ENCODE results near the gene PCDHA9.
A peak's percentile ranks its signal among the peaks of the same experiment; 100 is the strongest.
"Not testable (repeated sequence)": the region's sequence is repeated elsewhere in the genome, so short reads cannot be mapped to it uniquely, and the experiment has no call there.

Gene PCDHA9, protein sequence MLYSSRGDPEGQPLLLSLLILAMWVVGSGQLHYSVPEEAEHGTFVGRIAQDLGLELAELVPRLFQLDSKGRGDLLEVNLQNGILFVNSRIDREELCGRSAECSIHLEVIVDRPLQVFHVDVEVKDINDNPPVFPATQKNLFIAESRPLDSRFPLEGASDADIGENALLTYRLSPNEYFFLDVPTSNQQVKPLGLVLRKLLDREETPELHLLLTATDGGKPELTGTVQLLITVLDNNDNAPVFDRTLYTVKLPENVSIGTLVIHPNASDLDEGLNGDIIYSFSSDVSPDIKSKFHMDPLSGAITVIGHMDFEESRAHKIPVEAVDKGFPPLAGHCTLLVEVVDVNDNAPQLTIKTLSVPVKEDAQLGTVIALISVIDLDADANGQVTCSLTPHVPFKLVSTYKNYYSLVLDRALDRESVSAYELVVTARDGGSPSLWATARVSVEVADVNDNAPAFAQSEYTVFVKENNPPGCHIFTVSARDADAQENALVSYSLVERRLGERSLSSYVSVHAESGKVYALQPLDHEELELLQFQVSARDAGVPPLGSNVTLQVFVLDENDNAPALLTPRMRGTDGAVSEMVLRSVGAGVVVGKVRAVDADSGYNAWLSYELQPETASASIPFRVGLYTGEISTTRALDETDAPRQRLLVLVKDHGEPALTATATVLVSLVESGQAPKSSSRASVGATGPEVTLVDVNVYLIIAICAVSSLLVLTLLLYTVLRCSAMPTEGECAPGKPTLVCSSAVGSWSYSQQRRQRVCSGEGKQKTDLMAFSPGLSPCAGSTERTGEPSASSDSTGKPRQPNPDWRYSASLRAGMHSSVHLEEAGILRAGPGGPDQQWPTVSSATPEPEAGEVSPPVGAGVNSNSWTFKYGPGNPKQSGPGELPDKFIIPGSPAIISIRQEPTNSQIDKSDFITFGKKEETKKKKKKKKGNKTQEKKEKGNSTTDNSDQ

DNA sequence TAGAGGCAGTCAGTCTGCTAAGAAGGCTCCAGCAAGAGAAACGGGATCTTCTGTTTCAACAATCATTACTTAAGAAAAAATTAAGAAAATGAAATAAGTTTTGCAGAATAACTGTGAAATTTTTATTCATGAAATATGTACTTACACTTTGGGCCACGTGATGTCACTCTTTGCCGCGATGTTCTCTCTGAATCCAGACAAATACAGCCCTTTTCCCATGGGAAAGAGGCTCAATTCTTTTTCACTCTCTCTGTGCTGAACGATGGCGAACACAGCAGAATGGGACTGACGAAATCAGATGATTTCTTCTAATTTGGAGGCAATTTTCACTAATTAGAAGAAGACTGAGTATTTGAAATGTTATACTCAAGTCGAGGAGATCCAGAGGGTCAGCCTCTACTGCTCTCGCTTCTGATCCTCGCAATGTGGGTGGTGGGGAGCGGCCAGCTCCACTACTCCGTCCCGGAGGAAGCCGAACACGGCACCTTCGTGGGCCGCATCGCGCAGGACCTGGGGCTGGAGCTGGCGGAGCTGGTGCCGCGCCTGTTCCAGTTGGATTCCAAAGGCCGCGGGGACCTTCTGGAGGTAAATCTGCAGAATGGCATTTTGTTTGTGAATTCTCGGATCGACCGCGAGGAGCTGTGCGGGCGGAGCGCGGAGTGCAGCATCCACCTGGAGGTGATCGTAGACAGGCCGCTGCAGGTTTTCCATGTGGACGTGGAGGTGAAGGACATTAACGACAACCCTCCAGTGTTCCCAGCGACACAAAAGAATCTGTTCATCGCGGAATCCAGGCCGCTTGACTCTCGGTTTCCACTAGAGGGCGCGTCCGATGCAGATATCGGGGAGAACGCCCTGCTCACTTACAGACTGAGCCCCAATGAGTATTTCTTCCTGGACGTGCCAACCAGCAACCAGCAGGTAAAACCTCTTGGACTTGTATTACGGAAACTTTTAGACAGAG, at the start of gene PCDHA9:
PCDHA9 (plus strand) TSS at position 244 of the 964 bp plus-strand sequence; CDS start at position 358, 114 bp downstream.
- not testable (repeated sequence) for DNase-seq

DNA sequence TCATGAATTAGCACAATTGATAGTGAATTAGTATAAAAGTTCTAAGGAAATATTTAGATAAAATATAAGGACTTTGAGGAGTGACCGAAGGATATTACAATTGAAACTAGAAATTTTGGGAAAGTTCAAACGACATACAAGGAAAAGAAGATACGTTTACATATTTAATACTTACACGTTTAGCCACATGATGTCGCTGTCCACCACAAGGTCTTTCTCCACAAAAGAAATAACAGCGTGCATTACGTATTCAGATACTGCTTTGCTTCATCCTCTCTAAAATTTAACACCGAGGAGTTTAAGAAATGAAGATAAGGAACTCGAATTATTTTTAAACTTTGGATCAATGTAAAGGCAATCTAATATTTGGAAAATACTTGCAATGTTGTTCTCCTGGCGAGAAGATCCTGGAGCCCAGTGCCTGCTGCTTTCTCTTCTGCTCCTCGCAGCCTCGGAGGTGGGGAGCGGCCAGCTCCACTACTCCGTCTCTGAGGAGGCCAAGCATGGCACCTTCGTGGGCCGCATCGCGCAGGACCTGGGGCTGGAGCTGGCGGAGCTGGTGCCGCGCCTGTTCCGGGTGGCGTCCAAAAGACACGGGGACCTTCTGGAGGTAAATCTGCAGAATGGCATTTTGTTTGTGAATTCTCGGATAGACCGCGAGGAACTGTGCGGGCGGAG, 47.2 kb upstream of the PCDHA9 start, which contains the start of gene PCDHA3:
PCDHA3 (plus strand) TSS at position 242 of the 678 bp plus-strand sequence.
- DNase-seq, result peak; percentile 56

DNA sequence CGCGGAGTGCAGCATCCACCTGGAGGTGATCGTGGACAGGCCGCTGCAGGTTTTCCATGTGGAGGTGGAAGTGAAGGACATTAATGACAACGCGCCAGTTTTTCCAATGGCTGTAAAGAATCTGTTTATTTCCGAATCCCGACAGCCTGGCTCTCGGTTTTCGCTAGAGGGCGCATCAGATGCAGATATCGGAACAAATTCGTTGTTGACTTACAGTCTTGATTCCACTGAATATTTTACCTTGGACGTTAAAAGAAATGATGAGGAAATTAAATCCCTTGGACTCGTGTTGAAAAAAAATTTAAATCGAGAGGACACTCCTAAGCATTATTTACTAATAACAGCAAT, 46.7 kb upstream of the PCDHA9 start:
- DNase-seq, result peak; percentile 49

DNA sequence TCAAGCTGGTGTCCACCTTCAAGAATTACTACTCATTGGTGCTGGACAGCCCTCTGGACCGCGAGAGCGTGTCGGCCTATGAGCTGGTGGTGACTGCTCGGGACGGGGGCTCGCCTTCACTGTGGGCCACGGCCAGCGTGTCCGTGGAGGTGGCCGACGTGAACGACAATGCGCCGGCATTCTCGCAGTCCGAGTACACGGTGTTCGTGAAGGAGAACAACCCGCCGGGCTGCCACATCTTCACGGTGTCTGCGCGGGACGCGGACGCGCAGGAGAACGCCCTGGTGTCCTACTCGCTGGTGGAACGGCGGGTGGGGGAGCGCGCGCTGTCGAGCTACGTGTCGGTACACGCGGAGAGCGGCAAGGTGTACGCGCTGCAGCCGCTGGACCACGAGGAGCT, 45.8 kb upstream of the PCDHA9 start:
- DNase-seq, result not testable (repeated sequence)

DNA sequence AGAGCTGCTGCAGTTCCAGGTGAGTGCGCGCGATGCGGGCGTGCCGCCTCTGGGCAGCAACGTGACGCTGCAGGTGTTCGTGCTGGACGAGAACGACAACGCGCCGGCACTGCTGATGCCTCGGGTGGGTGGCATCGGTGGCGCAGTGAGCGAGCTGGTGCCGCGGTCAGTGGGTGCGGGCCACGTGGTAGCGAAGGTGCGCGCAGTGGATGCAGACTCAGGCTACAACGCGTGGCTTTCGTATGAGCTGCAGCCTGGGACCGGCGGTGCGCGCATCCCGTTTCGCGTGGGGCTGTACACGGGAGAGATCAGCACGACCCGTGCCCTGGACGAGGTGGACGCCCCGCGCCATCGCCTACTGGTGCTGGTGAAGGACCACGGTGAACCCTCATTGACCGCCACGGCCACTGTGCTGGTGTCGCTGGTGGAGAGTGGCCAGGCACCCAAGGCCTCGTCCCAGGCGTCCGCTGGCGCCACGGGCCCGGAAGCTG, 45.4 kb upstream of the PCDHA9 start:
- no peak for DNase-seq

DNA sequence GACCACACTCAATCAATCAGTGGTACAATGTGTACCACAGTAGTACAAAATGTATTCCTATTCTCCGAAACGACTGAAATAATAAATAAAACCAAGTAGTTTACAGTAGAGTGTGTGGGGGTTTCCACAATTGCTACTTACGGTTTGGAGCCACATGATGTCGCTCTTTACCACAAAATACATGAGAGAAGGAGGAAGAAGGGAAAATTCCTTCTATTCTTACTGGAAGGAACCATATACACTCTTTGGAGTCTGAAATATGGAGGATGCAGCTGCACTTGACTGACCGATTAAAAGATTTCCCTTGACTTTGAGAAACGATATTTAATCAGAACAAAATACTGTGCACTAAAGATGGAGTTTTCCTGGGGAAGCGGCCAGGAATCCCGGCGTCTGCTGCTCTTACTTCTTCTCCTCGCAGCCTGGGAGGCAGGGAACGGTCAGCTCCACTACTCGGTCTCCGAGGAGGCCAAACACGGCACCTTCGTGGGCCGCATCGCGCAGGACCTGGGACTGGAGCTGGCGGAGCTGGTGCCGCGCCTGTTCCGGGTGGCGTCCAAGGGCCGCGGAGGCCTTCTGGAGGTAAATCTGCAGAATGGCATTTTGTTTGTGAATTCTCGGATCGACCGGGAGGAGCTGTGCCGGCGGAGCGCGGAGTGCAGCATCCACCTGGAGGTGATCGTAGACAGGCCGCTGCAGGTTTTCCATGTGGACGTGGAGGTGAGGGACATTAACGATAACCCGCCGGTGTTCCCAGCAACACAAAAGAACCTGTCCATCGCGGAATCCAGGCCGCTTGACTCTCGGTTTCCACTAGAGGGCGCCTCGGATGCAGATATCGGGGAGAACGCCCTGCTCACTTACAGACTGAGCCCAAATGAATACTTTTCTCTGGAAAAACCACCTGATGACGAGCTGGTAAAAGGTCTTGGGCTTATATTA, 41.1 kb upstream of the PCDHA9 start, which contains the start of gene PCDHA4:
PCDHA4 (plus strand) TSS at position 235 of the 942 bp plus-strand sequence.
- DNase-seq, result no peak

DNA sequence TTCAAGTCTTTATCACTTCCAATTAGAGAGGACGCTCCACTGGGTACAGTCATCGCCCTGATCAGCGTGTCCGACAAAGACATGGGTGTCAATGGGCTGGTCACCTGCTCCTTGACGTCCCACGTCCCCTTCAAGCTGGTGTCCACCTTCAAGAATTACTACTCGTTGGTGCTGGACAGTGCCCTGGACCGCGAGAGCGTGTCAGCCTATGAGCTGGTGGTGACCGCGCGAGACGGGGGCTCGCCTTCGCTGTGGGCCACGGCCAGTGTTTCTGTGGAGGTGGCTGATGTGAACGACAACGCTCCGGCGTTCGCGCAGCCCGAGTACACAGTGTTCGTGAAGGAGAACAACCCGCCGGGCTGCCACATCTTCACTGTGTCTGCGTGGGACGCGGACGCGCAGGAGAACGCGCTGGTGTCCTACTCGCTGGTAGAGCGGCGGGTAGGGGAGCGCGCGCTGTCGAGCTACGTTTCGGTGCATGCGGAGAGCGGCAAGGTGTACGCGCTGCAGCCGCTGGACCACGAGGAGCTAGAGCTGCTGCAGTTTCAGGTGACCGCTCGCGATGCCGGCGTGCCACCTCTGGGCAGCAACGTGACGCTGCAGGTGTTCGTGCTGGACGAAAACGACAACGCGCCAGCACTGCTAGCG, 39.8 kb upstream of the PCDHA9 start:
- not testable (repeated sequence) for DNase-seq

DNA sequence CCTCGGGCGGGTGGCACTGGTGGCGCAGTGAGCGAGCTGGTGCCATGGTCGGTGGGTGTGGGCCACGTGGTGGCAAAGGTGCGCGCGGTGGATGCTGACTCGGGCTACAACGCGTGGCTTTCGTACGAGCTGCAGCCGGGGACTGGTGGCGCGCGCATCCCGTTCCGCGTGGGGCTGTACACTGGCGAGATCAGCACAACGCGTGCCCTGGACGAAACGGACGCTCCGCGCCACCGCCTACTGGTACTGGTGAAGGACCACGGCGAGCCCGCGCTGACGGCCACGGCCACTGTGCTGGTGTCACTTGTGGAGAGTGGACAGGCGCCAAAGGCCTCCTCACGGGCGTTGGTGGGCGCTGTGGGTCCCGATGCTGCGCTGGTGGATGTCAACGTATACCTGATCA, 39.3 kb upstream of the PCDHA9 start:
- no peak for DNase-seq

DNA sequence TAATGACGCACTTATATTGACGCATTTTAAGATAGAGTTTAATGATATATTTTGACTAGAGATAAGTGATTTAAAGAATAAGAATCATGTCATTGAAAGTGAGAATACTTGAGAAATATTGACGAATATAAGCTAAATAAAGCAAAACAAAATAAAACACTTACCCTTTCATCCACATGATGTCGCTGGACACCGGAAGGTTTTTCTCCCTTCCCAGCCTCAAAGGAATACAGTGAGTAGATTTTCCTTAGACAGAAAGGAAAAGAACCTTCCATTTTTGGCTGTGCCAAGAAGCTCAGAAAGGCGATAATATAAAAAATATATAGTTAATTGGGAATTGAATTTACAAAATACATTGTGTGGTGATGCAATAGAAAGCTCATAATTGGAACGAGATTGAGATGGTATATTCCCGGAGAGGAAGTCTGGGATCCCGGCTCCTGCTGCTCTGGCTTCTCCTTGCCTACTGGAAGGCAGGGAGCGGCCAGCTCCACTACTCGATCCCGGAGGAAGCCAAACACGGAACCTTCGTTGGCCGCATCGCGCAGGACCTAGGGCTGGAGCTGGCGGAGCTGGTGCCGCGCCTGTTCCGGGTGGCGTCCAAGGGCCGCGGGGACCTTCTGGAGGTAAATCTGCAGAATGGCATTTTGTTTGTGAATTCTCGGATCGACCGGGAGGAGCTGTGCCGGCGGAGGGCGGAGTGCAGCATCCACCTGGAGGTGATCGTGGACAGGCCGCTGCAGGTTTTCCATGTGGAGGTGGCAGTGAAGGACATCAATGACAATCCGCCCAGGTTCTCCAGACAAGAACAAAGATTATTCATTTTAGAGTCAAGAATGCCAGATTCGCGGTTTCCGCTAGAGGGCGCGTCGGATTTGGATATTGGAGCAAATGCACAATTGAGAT, 26.6 kb upstream of the PCDHA9 start, which contains the start of gene PCDHA5:
PCDHA5 (plus strand) TSS at position 239 of the 906 bp plus-strand sequence.
- DNase-seq, result no peak

DNA sequence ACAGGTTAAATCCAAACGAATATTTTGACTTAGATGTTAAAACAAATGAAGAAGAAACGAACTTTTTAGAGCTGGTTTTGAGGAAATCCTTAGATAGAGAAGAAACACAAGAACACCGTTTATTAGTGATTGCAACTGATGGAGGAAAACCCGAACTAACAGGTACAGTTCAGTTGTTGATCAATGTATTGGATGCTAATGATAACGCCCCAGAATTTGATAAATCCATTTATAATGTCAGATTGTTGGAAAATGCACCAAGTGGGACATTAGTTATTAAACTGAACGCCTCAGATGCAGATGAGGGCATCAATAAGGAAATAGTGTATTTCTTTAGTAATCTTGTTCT, 25.9 kb upstream of the PCDHA9 start:
- no peak for DNase-seq

DNA sequence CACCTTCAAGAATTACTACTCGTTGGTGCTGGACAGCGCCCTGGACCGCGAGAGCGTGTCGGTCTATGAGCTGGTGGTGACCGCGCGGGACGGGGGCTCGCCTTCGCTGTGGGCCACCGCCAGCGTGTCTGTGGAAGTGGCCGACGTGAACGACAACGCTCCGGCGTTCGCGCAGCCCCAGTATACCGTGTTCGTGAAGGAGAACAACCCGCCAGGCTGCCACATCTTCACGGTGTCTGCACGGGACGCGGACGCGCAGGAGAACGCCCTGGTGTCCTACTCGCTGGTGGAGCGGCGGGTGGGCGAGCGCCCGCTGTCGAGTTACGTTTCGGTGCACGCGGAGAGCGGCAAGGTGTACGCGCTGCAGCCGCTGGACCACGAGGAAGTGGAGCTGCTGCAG, 25.2 kb upstream of the PCDHA9 start:
- not testable (repeated sequence) for DNase-seq

DNA sequence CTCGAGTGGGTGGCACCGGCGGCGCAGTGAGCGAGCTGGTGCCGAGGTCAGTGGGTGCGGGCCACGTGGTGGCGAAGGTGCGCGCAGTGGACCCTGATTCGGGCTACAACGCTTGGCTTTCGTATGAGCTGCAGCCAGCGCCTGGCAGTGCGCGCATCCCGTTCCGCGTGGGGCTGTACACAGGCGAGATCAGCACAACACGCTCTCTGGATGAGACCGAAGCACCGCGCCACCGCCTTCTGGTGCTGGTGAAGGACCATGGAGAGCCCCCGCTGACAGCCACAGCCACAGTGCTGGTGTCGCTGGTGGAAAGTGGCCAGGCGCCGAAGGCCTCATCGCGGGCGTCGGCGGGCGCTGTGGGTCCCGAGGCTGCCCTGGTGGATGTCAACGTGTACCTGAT, 24.7 kb upstream of the PCDHA9 start:
- no peak for DNase-seq

DNA sequence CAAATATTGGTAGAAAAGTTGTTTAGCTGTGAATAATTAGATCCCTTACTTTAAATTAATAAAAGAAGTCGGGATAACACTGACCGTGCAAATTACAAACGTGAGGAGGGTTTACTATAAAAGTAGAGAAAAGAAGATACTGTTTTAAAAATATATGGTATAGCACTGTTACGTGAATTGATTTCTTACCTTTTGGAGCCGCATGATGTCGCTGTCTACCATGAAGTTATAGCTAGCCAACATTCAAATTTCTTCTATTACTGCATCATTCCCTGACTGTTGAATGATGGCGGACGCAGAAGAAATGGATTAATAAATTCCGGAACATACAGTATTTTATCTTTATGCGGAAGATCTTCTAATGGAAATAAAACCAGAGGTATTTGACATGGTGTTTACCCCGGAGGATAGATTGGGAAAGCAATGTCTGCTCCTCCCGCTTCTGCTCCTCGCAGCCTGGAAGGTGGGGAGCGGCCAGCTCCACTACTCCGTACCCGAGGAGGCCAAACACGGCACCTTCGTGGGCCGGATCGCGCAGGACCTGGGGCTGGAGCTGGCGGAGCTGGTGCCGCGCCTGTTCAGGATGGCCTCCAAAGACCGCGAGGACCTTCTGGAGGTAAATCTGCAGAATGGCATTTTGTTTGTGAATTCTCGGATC, 20.3 kb upstream of the PCDHA9 start, which contains the start of gene PCDHA6:
PCDHA6 (plus strand) TSS at position 257 of the 658 bp plus-strand sequence; CDS start at position 389, 132 bp downstream.
- DNase-seq, result no peak

DNA sequence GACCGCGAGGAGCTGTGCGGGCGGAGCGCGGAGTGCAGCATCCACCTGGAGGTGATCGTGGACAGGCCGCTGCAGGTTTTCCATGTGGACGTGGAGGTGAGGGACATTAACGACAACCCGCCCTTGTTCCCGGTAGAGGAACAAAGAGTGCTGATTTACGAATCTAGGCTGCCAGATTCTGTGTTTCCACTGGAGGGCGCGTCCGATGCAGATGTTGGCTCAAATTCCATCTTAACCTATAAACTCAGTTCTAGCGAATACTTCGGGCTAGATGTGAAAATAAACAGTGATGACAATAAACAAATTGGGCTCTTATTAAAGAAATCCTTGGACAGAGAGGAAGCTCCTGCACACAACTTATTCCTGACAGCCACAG, 19.8 kb upstream of the PCDHA9 start:
- no peak for DNase-seq

DNA sequence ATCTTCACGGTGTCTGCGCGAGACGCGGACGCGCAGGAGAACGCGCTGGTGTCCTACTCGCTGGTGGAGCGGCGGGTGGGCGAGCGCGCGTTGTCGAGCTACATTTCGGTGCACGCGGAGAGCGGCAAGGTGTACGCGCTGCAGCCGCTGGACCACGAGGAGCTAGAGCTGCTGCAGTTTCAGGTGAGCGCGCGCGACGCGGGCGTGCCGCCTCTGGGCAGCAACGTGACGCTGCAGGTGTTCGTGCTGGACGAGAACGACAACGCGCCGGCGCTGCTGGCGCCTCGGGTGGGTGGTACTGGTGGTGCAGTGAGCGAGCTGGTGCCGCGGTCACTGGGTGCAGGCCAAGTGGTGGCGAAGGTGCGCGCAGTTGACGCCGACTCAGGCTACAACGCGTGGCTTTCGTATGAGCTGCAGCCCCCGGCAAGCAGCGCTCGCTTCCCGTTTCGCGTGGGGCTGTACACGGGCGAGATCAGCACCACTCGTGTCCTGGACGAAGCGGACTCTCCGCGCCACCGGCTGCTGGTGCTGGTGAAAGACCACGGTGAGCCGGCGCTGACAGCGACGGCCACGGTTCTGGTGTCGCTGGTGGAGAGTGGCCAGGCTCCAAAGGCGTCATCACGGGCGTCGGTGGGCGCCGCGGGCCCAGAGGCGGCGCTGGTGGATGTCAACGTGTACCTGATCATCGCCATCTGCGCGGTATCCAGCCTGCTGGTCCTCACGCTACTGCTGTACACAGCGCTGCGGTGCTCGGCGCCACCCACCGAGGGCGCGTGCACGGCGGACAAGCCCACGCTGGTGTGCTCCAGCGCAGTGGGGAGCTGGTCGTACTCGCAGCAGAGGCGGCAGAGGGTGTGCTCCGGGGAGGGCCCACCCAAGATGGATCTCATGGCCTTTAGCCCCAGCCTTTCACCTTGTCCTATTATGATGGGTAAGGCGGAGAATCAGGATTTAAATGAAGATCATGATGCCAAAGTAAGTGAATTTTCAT, 18.4 kb upstream of the PCDHA9 start:
- DNase-seq, result not testable (repeated sequence)

DNA sequence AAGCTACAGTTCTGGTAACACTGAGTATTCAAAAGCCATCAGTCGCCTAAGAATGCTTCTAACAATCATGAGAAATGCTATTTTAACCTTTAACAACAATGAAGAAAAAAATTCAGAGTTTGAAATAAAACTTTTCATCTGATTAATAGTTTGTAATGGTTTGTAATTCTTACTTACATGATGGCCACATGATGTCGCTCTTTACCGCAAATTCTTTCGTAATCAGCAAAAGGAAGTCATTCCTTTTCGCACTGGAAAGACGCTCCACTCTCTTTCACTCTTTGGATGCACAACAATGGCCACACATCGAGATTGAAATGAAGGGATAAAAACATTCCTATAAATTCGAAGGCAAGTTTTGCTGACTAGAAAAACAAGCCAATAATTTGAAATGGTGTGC, 14.2 kb upstream of the PCDHA9 start, which contains the start of gene PCDHA7:
PCDHA7 (plus strand) TSS at position 277 of the 400 bp plus-strand sequence; CDS start at position 392, 115 bp downstream.
- no peak for DNase-seq
